Cardiac muscle cell (in vitro differentiated cells and primary cell): Measurements from ENCODE around the gene TMEM245. TPM values are rescaled to one million over a fixed set of nuclear protein-coding genes. Genes with fewer than 3 reads are reported as not detected.
"Not testable (repeated sequence)": the region's sequence is repeated elsewhere in the genome, so short reads cannot be mapped to it uniquely, and the experiment has no call there.

Experiments used
- DNase-seq, 2 donors: peaks; one replicate each; pipeline versions ENCODE4 v3.0.0 to v3.0.0-alpha.2; 2010 to 2017; ENCODE audit warnings: low read depth in 1 of 2, low spot score in 1 of 2
- H3K27ac ChIP-seq: fragments of 200-600 bp; sonication (generic); 2 replicates; pipeline ENCODE4 v1.5.1; 2016
- H3K27me3 ChIP-seq: fragments of 200-600 bp; sonication (generic); 2 replicates; pipeline ENCODE4 v1.6.0; 2016; ENCODE audit warnings: control low read depth
- H3K36me3 ChIP-seq: fragments of 200-600 bp; sonication (generic); 2 replicates; pipeline ENCODE4 v1.5.1; 2016; ENCODE audit warnings: control low read depth
- H3K4me1 ChIP-seq: fragments of 200-600 bp; sonication (generic); 2 replicates; pipeline ENCODE4 v1.8.1; 2017; ENCODE audit warnings: low read depth, mild to moderate bottlenecking, mixed run types
- H3K4me3 ChIP-seq: fragments of 200-600 bp; sonication (generic); 2 replicates; pipeline ENCODE4 v1.5.1; 2016; ENCODE audit warnings: mild to moderate bottlenecking
- H3K9me3 ChIP-seq: fragments of 200-600 bp; sonication (generic); 2 replicates; pipeline ENCODE4 v1.5.1; 2017; ENCODE audit warnings: low read depth, mild to moderate bottlenecking, control low read depth
- polyA plus RNA-seq: library from polyadenylated mRNA; unstranded; fragments of >200 nt; fragmentation: Nextera tagmentation; extraction: Ambion mirVana; gene quantifications from 2 replicates; pipeline ENCODE4 v1.2.1, GENCODE V29; 2016
- total RNA-seq: library from RNA; depleted of rRNA; stranded (reverse); fragments of >200 nt; gene quantifications from 2 replicates; pipeline ENCODE4 v1.2.3, GENCODE V29; 2016
- TF ChIP-seq, protein P1 (sequence below): IDR thresholded peaks from 2 replicates; pipeline ENCODE4 v1.5.1; 2012; ENCODE audit warnings: low read depth, mild to moderate bottlenecking, low read length

The TMEM245 gene
- total and polyA plus RNA-seq, 2 experiments from 2014 or later: 75.6 to 88.1 TPM

GRCh38 chr9:109132567-109133021, 12.8 kb upstream of the TMEM245 start:
- H3K27ac ChIP-seq: no peak overlapping the region
- no peak for DNase-seq
- H3K36me3 ChIP-seq: no peaks in the 10 kb centered on the region
- TF ChIP-seq, protein P1, sequence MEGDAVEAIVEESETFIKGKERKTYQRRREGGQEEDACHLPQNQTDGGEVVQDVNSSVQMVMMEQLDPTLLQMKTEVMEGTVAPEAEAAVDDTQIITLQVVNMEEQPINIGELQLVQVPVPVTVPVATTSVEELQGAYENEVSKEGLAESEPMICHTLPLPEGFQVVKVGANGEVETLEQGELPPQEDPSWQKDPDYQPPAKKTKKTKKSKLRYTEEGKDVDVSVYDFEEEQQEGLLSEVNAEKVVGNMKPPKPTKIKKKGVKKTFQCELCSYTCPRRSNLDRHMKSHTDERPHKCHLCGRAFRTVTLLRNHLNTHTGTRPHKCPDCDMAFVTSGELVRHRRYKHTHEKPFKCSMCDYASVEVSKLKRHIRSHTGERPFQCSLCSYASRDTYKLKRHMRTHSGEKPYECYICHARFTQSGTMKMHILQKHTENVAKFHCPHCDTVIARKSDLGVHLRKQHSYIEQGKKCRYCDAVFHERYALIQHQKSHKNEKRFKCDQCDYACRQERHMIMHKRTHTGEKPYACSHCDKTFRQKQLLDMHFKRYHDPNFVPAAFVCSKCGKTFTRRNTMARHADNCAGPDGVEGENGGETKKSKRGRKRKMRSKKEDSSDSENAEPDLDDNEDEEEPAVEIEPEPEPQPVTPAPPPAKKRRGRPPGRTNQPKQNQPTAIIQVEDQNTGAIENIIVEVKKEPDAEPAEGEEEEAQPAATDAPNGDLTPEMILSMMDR: no peak
- no peaks in the 10 kb centered on the region for H3K27me3 ChIP-seq
- no peaks in the 10 kb centered on the region for H3K9me3 ChIP-seq
- peaks cover 7% of the 10 kb centered on the region for H3K4me1 ChIP-seq
- no peak overlapping the region for H3K4me3 ChIP-seq

DNA sequence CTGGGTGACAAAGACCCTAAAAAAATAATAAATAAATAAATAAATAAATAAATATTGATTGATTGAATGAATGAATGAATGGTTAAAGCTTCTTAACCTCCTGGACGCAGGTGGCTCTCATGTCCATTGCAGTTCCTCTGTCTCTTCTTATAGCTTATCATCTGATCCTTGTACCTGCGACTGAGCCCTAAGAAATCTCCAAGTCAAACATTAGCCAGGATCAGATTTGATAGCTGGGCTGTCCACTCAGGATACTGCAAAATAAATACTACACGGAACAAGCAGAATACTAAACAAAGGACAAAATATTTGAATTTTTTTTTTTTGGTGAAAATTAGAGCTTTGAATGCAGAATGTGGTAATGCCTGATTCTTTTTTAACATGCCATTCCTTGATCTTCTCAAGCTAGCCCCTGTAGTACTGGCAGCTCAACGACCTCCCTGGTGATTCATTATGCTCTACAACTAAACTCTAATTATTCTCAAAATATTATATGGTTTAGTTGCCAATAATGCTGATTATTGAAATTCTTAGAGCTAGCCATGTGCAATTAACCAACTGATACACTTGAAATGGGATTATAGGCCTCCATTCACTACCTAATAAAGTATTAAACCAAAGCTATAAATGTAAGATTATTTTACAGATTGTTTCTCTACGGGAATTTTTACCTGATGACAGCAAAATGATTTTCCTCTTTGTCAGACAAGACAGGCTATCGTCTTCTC, 9.9 kb upstream of the TMEM245 start:
- no peaks in the 10 kb centered on the region for H3K9me3 ChIP-seq
- no peak overlapping the region for H3K27ac ChIP-seq
- H3K4me3 ChIP-seq: no peak overlapping the region
- TF ChIP-seq, protein P1: no peak
- peaks cover 7% of the 10 kb centered on the region for H3K4me1 ChIP-seq
- H3K27me3 ChIP-seq: no peaks in the 10 kb centered on the region
- H3K36me3 ChIP-seq: no peaks in the 10 kb centered on the region
- DNase-seq: no peak

- H3K9me3 ChIP-seq, H3K4me3 ChIP-seq, H3K4me1 ChIP-seq, H3K27ac ChIP-seq, H3K36me3 ChIP-seq, H3K27me3 ChIP-seq, DNase-seq: not testable (repeated sequence)
These were observed 6.9 kb upstream of the TMEM245 start for GRCh38 chr9:109126671-109127070.

DNA sequence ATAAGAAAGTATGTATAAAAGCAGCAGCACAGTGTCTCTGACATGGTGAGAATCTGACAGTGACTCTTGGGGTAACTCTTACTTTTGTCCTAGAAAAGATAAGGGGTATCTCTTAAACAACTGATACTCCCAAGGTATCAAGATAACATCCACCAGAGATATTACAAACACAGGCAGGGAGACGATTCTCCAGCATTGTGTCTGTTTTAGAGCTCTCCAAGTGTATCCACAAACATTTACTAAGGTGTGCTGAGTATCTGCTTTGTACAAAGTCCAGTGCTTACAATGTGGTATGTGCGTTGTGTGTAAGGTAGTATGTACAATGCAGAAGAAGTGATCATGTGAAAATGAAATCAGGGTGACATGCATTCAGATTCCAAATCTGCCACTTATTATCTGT, 4.4 kb upstream of the TMEM245 start:
- Histone ChIP-seq H3K27me3 (no peaks in the 10 kb centered on the region), H3K4me3 (no peak overlapping the region), H3K27ac (no peak overlapping the region), H3K4me1 (peaks cover 4% of the 10 kb centered on the region), H3K9me3 (no peaks in the 10 kb centered on the region), H3K36me3 (no peaks in the 10 kb centered on the region)
- TF ChIP-seq, protein P1: no peak
- no peak for DNase-seq

- TF ChIP-seq, protein P1: no peak
- DNase-seq: peak in 1 of 2 donors; percentile 21
- Histone ChIP-seq H3K27me3 (no peaks in the 10 kb centered on the region), H3K4me1 (peaks cover 7% of the 10 kb centered on the region), H3K4me3 (no peak overlapping the region), H3K36me3 (no peaks in the 10 kb centered on the region), H3K27ac (no peak overlapping the region), H3K9me3 (no peaks in the 10 kb centered on the region)
These were observed 3.2 kb upstream of the TMEM245 start for GRCh38 chr9:109122726-109123621.
